Liver (tissue), 9 donors: ENCODE data around the gene STEAP2. TPM values are rescaled to one million over a fixed set of nuclear protein-coding genes. Genes with fewer than 3 reads are reported as not detected.

Source experiments
- DNase-seq: peaks from one replicate; pipeline ENCODE4 v3.0.0-alpha.2; 2017; ENCODE audit warnings: low spot score
- H3K27ac ChIP-seq, 2 donors: one replicate each; pipeline ENCODE4 v1.7.0; 2013; ENCODE audit warnings: inconsistent platforms in 2 of 2, low read length in 2 of 2, control low read depth in 1 of 2, low read depth in 1 of 2, mild to moderate bottlenecking in 1 of 2
- H3K27me3 ChIP-seq, 4 donors: one replicate each; pipeline versions ENCODE4 v1.6.1 to v1.7.0; 2013; ENCODE audit warnings: low read length in 3 of 4, inconsistent platforms in 1 of 4, mild to moderate bottlenecking in 1 of 4, moderate library complexity in 1 of 4; ENCODE audit not compliant: control insufficient read depth in 4 of 4, insufficient read depth in 4 of 4
- H3K36me3 ChIP-seq, 4 donors: one replicate each; pipeline versions ENCODE4 v1.6.1 to v1.7.0; 2013; ENCODE audit warnings: low read length in 3 of 4, mild to moderate bottlenecking in 3 of 4, low read depth in 1 of 4, moderate library complexity in 1 of 4; ENCODE audit not compliant: control insufficient read depth in 4 of 4, insufficient read depth in 3 of 4
- H3K4me1 ChIP-seq, 4 donors: one replicate each; pipeline versions ENCODE4 v1.6.1 to v1.7.0; 2013; ENCODE audit warnings: low read length in 3 of 4, mild to moderate bottlenecking in 3 of 4, moderate library complexity in 1 of 4; ENCODE audit not compliant: control insufficient read depth in 4 of 4, insufficient read depth in 4 of 4
- H3K4me3 ChIP-seq, 3 donors: one replicate each; pipeline versions ENCODE4 v1.6.1 to v1.7.0; 2013; ENCODE audit warnings: low read length in 3 of 3, control low read depth in 1 of 3, low read depth in 1 of 3, mild to moderate bottlenecking in 1 of 3
- H3K9ac ChIP-seq, 2 donors: one replicate each; pipeline ENCODE4 v1.7.0; 2013; ENCODE audit warnings: low read length in 2 of 2, mild to moderate bottlenecking in 2 of 2, moderate library complexity in 2 of 2, control low read depth in 1 of 2, low read depth in 1 of 2
- H3K9me3 ChIP-seq, 4 donors: one replicate each; pipeline versions ENCODE4 v1.6.1 to v1.7.0; 2013; ENCODE audit warnings: low read length in 3 of 4; ENCODE audit not compliant: control insufficient read depth in 4 of 4
- EGR1 ChIP-seq, 2 donors: IDR thresholded peaks; 2 replicates each; pipeline ENCODE4 v1.6.1; 2016 to 2018; ENCODE audit warnings: antibody characterized with exemption in 2 of 2, low read depth in 2 of 2
- FOXA1 ChIP-seq: IDR thresholded peaks from 2 replicates; pipeline ENCODE4 v1.6.1; 2016; ENCODE audit warnings: antibody characterized with exemption
- FOXA2 ChIP-seq: IDR thresholded peaks from 2 replicates; pipeline ENCODE4 v1.6.1; 2016; ENCODE audit warnings: antibody characterized with exemption
- GABPA ChIP-seq, 2 donors: IDR thresholded peaks in 1 of 2; conservative IDR thresholded peaks in 1 of 2; 2 replicates each; pipeline ENCODE4 v1.6.1; 2016; ENCODE audit warnings: antibody characterized with exemption in 2 of 2, mild to moderate bottlenecking in 1 of 2, moderate library complexity in 1 of 2
- HNF4A ChIP-seq, 2 donors: conservative IDR thresholded peaks; 2 replicates each; pipeline ENCODE4 v1.6.1; 2016; ENCODE audit warnings: antibody characterized with exemption in 2 of 2, mild to moderate bottlenecking in 2 of 2
- HNF4G ChIP-seq: IDR thresholded peaks from 2 replicates; pipeline ENCODE4 v1.6.1; 2016; ENCODE audit warnings: antibody characterized with exemption
- MAX ChIP-seq: IDR thresholded peaks from 2 replicates; pipeline ENCODE4 v1.6.1; 2016; ENCODE audit warnings: antibody characterized with exemption
- NR2F2 ChIP-seq: IDR thresholded peaks from 2 replicates; pipeline ENCODE4 v1.6.1; 2016; ENCODE audit warnings: antibody characterized with exemption
- RAD21 ChIP-seq, 2 donors: IDR thresholded peaks; 2 replicates each; pipeline ENCODE4 v1.6.1; 2016; ENCODE audit warnings: antibody characterized with exemption in 2 of 2, mild to moderate bottlenecking in 2 of 2
- RXRA ChIP-seq, 2 donors: IDR thresholded peaks; 2 replicates each; pipeline ENCODE4 v1.6.1; 2017 to 2018; ENCODE audit warnings: antibody characterized with exemption in 2 of 2, mild to moderate bottlenecking in 1 of 2
- SP1 ChIP-seq: IDR thresholded peaks from 2 replicates; pipeline ENCODE4 v1.6.1; 2018; ENCODE audit warnings: antibody characterized with exemption, mild to moderate bottlenecking
- TAF1 ChIP-seq: conservative IDR thresholded peaks from 2 replicates; pipeline ENCODE4 v1.6.1; 2016; ENCODE audit warnings: antibody characterized with exemption, mild to moderate bottlenecking
- YY1 ChIP-seq: IDR thresholded peaks from 2 replicates; pipeline ENCODE4 v1.6.1; 2016; ENCODE audit warnings: antibody characterized with exemption, mild to moderate bottlenecking
- WGBS: extraction: QIAGEN DNeasy Blood & Tissue Kit; methylation state at CpG from one replicate; pipeline ENCODE4 v1.1.7; 2013; 5-methylcytosine and 5-hydroxymethylcytosine counted together
- polyA plus RNA-seq, 2 donors: library from polyadenylated mRNA; stranded (reverse) in 1 of 2; unstranded in 1 of 2; fragments of 200-250 nt in 1 of 2; fragments of >200 nt in 1 of 2; fragmentation: Nextera tagmentation in 1 of 2; extraction: Ambion mirVana in 1 of 2; gene quantifications; one replicate each; pipeline versions ENCODE4 v1.2.1 to v1.2.3, GENCODE V29; 2013 to 2015
- total RNA-seq, 2 donors: library from RNA; depleted of rRNA; stranded (reverse); fragments of >200 nt; gene quantifications; one replicate each; pipeline ENCODE4 v1.2.3, GENCODE V29; 2014
- TF ChIP-seq, protein P1 (sequence below): fragments of 150-350 bp; IDR thresholded peaks from 2 replicates; pipeline ENCODE4 v1.5.1; 2017; ENCODE audit warnings: improper control_type of control experiment, low read depth, low read length; ENCODE audit not compliant: missing input control
- TF ChIP-seq, protein P2 (sequence below): IDR thresholded peaks from 2 replicates; pipeline ENCODE4 v1.6.1; 2016; ENCODE audit warnings: antibody characterized with exemption
- TF ChIP-seq, protein P3 (sequence below): IDR thresholded peaks from 2 replicates; pipeline ENCODE4 v1.6.1; 2016; ENCODE audit warnings: antibody characterized with exemption
- TF ChIP-seq, protein P4 (sequence below): IDR thresholded peaks from 2 replicates; pipeline ENCODE4 v1.6.1; 2016; ENCODE audit warnings: antibody characterized with exemption, mild to moderate bottlenecking
- donor health status: healthy.
- donor health status: healthy.
- donor health status: healthy.
- donor health status: healthy.
- donor health status: healthy.

STEAP2 gene
- total and polyA plus RNA-seq, 4 donors, result 1.2 to 25.9 (median 5.2) TPM

DNA sequence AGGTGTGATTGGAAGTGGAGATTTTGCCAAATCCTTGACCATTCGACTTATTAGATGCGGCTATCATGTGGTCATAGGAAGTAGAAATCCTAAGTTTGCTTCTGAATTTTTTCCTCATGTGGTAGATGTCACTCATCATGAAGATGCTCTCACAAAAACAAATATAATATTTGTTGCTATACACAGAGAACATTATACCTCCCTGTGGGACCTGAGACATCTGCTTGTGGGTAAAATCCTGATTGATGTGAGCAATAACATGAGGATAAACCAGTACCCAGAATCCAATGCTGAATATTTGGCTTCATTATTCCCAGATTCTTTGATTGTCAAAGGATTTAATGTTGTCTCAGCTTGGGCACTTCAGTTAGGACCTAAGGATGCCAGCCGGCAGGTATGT, 13.6 kb downstream of the STEAP2 start:
- Histone ChIP-seq H3K9ac (no peak overlapping the region), H3K4me3 (no peak overlapping the region), H3K9me3 (no peaks in the 10 kb centered on the region), H3K27me3 (no peaks in the 10 kb centered on the region), H3K4me1 (peaks cover 0 to 2% (median under 1%) of the 10 kb centered on the region in 4 donors), H3K27ac (no peak overlapping the region), H3K36me3 (no peaks in the 10 kb centered on the region)
- no peak for TF ChIP-seq FOXA2
- TF ChIP-seq GABPA (IDR thresholded peaks at IDR 0.05 in 1 of 2, conservative IDR thresholded peaks at IDR 0.05 in 1 of 2), result no peak
- no peak for TF ChIP-seq RAD21 (IDR thresholded peaks at IDR 0.05)
- TF ChIP-seq NR2F2, result no peak
- TF ChIP-seq RXRA (IDR thresholded peaks at IDR 0.05), result no peak
- TF ChIP-seq HNF4A (conservative IDR thresholded peaks at IDR 0.05), result no peak
- no peak for TF ChIP-seq MAX
- WGBS, result 96% methylated on average over 3 of the region's 3 CpGs
- DNase-seq, result no peak

DNA sequence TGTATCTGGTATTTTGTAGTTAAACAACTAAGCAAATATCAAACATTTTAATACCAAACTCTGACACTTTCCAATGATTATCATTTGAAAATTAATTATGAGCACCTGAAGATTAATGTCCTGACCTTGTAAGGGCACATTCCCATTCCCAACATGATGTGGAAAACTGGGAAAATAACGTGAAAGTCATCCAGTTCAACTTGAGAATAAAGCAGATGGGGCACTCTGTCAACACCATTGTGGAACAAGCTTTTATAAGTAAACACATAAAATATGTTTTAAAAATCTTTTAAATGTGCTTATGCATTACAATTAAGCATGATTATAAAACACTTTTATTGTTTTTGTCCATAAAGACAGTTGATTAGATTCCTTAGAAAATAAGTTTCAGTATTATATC, 14.1 kb downstream of the STEAP2 start:
- no peak for DNase-seq
- H3K27me3 ChIP-seq, result no peaks in the 10 kb centered on the region
- TF ChIP-seq FOXA2 (no peak), RAD21 (IDR thresholded peaks at IDR 0.05) (no peak), SP1 (no peak), YY1 (no peak), MAX (no peak), HNF4G (no peak), NR2F2 (no peak), EGR1 (IDR thresholded peaks at IDR 0.05; ENCODE audit: low read depth in 2 of 2) (no peak), GABPA (IDR thresholded peaks at IDR 0.05 in 1 of 2, conservative IDR thresholded peaks at IDR 0.05 in 1 of 2) (no peak), FOXA1 (no peak), HNF4A (conservative IDR thresholded peaks at IDR 0.05) (no peak), TAF1 (no peak)
- TF ChIP-seq, protein P1, sequence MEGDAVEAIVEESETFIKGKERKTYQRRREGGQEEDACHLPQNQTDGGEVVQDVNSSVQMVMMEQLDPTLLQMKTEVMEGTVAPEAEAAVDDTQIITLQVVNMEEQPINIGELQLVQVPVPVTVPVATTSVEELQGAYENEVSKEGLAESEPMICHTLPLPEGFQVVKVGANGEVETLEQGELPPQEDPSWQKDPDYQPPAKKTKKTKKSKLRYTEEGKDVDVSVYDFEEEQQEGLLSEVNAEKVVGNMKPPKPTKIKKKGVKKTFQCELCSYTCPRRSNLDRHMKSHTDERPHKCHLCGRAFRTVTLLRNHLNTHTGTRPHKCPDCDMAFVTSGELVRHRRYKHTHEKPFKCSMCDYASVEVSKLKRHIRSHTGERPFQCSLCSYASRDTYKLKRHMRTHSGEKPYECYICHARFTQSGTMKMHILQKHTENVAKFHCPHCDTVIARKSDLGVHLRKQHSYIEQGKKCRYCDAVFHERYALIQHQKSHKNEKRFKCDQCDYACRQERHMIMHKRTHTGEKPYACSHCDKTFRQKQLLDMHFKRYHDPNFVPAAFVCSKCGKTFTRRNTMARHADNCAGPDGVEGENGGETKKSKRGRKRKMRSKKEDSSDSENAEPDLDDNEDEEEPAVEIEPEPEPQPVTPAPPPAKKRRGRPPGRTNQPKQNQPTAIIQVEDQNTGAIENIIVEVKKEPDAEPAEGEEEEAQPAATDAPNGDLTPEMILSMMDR, result no peak
- TF ChIP-seq, protein P2, sequence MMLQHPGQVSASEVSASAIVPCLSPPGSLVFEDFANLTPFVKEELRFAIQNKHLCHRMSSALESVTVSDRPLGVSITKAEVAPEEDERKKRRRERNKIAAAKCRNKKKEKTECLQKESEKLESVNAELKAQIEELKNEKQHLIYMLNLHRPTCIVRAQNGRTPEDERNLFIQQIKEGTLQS, result no peak
- TF ChIP-seq, protein P3, sequence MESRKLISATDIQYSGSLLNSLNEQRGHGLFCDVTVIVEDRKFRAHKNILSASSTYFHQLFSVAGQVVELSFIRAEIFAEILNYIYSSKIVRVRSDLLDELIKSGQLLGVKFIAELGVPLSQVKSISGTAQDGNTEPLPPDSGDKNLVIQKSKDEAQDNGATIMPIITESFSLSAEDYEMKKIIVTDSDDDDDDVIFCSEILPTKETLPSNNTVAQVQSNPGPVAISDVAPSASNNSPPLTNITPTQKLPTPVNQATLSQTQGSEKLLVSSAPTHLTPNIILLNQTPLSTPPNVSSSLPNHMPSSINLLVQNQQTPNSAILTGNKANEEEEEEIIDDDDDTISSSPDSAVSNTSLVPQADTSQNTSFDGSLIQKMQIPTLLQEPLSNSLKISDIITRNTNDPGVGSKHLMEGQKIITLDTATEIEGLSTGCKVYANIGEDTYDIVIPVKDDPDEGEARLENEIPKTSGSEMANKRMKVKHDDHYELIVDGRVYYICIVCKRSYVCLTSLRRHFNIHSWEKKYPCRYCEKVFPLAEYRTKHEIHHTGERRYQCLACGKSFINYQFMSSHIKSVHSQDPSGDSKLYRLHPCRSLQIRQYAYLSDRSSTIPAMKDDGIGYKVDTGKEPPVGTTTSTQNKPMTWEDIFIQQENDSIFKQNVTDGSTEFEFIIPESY, result no peak
- TF ChIP-seq, protein P4, sequence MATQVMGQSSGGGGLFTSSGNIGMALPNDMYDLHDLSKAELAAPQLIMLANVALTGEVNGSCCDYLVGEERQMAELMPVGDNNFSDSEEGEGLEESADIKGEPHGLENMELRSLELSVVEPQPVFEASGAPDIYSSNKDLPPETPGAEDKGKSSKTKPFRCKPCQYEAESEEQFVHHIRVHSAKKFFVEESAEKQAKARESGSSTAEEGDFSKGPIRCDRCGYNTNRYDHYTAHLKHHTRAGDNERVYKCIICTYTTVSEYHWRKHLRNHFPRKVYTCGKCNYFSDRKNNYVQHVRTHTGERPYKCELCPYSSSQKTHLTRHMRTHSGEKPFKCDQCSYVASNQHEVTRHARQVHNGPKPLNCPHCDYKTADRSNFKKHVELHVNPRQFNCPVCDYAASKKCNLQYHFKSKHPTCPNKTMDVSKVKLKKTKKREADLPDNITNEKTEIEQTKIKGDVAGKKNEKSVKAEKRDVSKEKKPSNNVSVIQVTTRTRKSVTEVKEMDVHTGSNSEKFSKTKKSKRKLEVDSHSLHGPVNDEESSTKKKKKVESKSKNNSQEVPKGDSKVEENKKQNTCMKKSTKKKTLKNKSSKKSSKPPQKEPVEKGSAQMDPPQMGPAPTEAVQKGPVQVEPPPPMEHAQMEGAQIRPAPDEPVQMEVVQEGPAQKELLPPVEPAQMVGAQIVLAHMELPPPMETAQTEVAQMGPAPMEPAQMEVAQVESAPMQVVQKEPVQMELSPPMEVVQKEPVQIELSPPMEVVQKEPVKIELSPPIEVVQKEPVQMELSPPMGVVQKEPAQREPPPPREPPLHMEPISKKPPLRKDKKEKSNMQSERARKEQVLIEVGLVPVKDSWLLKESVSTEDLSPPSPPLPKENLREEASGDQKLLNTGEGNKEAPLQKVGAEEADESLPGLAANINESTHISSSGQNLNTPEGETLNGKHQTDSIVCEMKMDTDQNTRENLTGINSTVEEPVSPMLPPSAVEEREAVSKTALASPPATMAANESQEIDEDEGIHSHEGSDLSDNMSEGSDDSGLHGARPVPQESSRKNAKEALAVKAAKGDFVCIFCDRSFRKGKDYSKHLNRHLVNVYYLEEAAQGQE, result no peak
- H3K27ac ChIP-seq, result no peak overlapping the region
- H3K4me1 ChIP-seq, result peaks cover 0 to 2% (median under 1%) of the 10 kb centered on the region in 4 donors
- no peaks in the 10 kb centered on the region for H3K36me3 ChIP-seq
- no peaks in the 10 kb centered on the region for H3K9me3 ChIP-seq
- WGBS, result 77% methylated on average over 1 of the region's 1 CpG
- H3K9ac ChIP-seq, result no peak overlapping the region
- no peak overlapping the region for H3K4me3 ChIP-seq
